Glomerular endothelial cell (primary cell): ENCODE measurements around the gene OR2A42. TPM values are rescaled to one million over a fixed set of nuclear protein-coding genes. Genes with fewer than 3 reads are reported as not detected.

ENCODE experiments used
- total RNA-seq: library from RNA; depleted of rRNA; stranded (reverse); fragments of >200 nt; gene quantifications from 2 replicates; pipeline ENCODE4 v1.2.3, GENCODE V29; 2015

Gene OR2A42
- total RNA-seq, 1 donor from 2014 or later, result not detected

Other genes starting within 250 kb of the OR2A42 start
- not detected in 2 replicates for gene OR6B1, start 239.3 kb downstream of the OR2A42 start, total RNA-seq
- gene OR2A5, start 190.7 kb downstream of the OR2A42 start, total RNA-seq, result not detected in 2 replicates
- not detected in 2 replicates for gene OR2A25, start 169.8 kb downstream of the OR2A42 start, total RNA-seq
- gene OR2A12, start 153.3 kb downstream of the OR2A42 start, total RNA-seq, result not detected in 2 replicates
- gene OR2A2, start 130.0 kb downstream of the OR2A42 start, total RNA-seq, result not detected in 2 replicates
- gene OR2A14, start 116.4 kb downstream of the OR2A42 start, total RNA-seq, result not detected in 2 replicates
- gene CTAGE4, start 56.1 kb downstream of the OR2A42 start, total RNA-seq, result 0.19 TPM in 1 of 2 replicates, not detected in the other
- gene ARHGEF35, start 43.8 kb downstream of the OR2A42 start, total RNA-seq, result 0.73 TPM in 1 of 2 replicates, not detected in the other
- gene OR2A7, start 25.2 kb upstream of the OR2A42 start, total RNA-seq, result 1.5 TPM in 1 of 2 replicates, not detected in the other
- gene CTAGE8, start 29.7 kb upstream of the OR2A42 start, total RNA-seq, result not detected in 2 replicates
- gene OR2A1, start 72.8 kb upstream of the OR2A42 start, total RNA-seq, result not detected in 2 replicates
- 1.6 and 2.9 TPM in 2 replicates for gene ARHGEF5, start 115.8 kb upstream of the OR2A42 start, total RNA-seq
- gene NOBOX, start 164.1 kb upstream of the OR2A42 start, total RNA-seq, result not detected in 2 replicates